ENCODE results near the gene GJB6. TPM values are rescaled to one million over a fixed set of nuclear protein-coding genes. Genes with fewer than 3 reads are reported as not detected.

The GJB6 gene
- total RNA-seq, 1 donor from 2014 or later: 7.7 TPM

- H3K27ac Mint-ChIP-seq: no peak overlapping the region
- H3K4me1 Mint-ChIP-seq (ENCODE audit: unreplicated experiment): peaks cover 8% of the 10 kb centered on the region
- no peak for DNase-seq (ENCODE audit: extremely low spot score, unreplicated experiment)
- peaks cover 5% of the 10 kb centered on the region for H3K36me3 Mint-ChIP-seq
- H3K9me3 Mint-ChIP-seq: no peaks in the 10 kb centered on the region
- no peak overlapping the region for H3K4me3 Mint-ChIP-seq
- H3K27me3 Mint-ChIP-seq: peaks cover 64% of the 10 kb centered on the region
- TF ChIP-seq CTCF (conservative IDR thresholded peaks at IDR 0.05): no peak
Observed at GRCh38 chr13:20190076-20190475, 42.0 kb downstream of the GJB6 start.

GRCh38 chr13:20188667-20189553 is 43.2 kb downstream of the GJB6 start:
- Mint-ChIP-seq H3K4me3 (peak overlapping the region; percentile 28), H3K27me3 (peaks cover 53% of the 10 kb centered on the region), H3K9me3 (no peaks in the 10 kb centered on the region), H3K36me3 (peaks cover 5% of the 10 kb centered on the region), H3K4me1 (ENCODE audit: unreplicated experiment) (no peaks in the 10 kb centered on the region), H3K27ac (no peak overlapping the region)
- no peak for DNase-seq (ENCODE audit: extremely low spot score, unreplicated experiment)
- peak; percentile 44 for TF ChIP-seq CTCF (conservative IDR thresholded peaks at IDR 0.05)

- no peaks in the 10 kb centered on the region for H3K4me1 Mint-ChIP-seq (ENCODE audit: unreplicated experiment)
- no peak overlapping the region for H3K27ac Mint-ChIP-seq
- no peaks in the 10 kb centered on the region for H3K9me3 Mint-ChIP-seq
- H3K36me3 Mint-ChIP-seq: peaks cover 5% of the 10 kb centered on the region
- DNase-seq (ENCODE audit: extremely low spot score, unreplicated experiment): no peak
- no peak overlapping the region for H3K4me3 Mint-ChIP-seq
- no peak for TF ChIP-seq CTCF (conservative IDR thresholded peaks at IDR 0.05)
- peaks cover 45% of the 10 kb centered on the region for H3K27me3 Mint-ChIP-seq
Observed at GRCh38 chr13:20186771-20187170, 45.3 kb downstream of the GJB6 start.

- no peak for TF ChIP-seq CTCF (conservative IDR thresholded peaks at IDR 0.05)
- Mint-ChIP-seq H3K36me3 (peaks cover 5% of the 10 kb centered on the region), H3K27ac (no peak overlapping the region), H3K4me1 (ENCODE audit: unreplicated experiment) (no peaks in the 10 kb centered on the region), H3K9me3 (no peaks in the 10 kb centered on the region), H3K27me3 (peaks cover 36% of the 10 kb centered on the region), H3K4me3 (no peak overlapping the region)
- no peak for DNase-seq (ENCODE audit: extremely low spot score, unreplicated experiment)
Observed at GRCh38 chr13:20185366-20186056, 46.6 kb downstream of the GJB6 start.

GRCh38 chr13:20182231-20182846 is 49.8 kb downstream of the GJB6 start:
- no peak overlapping the region for H3K4me3 Mint-ChIP-seq
- TF ChIP-seq CTCF (conservative IDR thresholded peaks at IDR 0.05): peak; percentile 90
- no peak overlapping the region for H3K27ac Mint-ChIP-seq
- no peaks in the 10 kb centered on the region for H3K4me1 Mint-ChIP-seq (ENCODE audit: unreplicated experiment)
- no peak for DNase-seq (ENCODE audit: extremely low spot score, unreplicated experiment)
- H3K27me3 Mint-ChIP-seq: peaks cover 24% of the 10 kb centered on the region
- no peaks in the 10 kb centered on the region for H3K36me3 Mint-ChIP-seq
- no peaks in the 10 kb centered on the region for H3K9me3 Mint-ChIP-seq

Measured in type B pancreatic cell (in vitro differentiated cells).